Naive thymus-derived CD8-positive, alpha-beta T cell (primary cell): ENCODE measurements around the gene ARHGAP26. TPM values are rescaled to one million over a fixed set of nuclear protein-coding genes. Genes with fewer than 3 reads are reported as not detected.
"Not testable (repeated sequence)": the region's sequence is repeated elsewhere in the genome, so short reads cannot be mapped to it uniquely, and the experiment has no call there.

ENCODE experiments used
- ATAC-seq, 2 donors: fragments of 150-1000 bp; cut with Tn5 transposase in 1 of 2; sonication (Bioruptor Pico), chemical (Tn5 transposase) in 1 of 2; 1 replicate in 1 of 2; 2 replicates in 1 of 2; pipeline ENCODE4 v1.10.0; 2021; ENCODE audit warnings: mild to moderate bottlenecking in 2 of 2, moderate library complexity in 2 of 2
- POLR2A ChIA-PET: fragments of 350-600 bp; sonication (Branson Sonifier 250); formaldehyde crosslinking; loops from one replicate; lab custom pipeline; 2021; ENCODE audit warnings: antibody characterized with exemption; lab: Charles Lee
- DNase-seq, 10 donors: peaks; one replicate each; pipeline versions ENCODE4 v3.0.0 to v3.0.0-alpha.2; 2020 to 2022
- H3K27ac Mint-ChIP-seq, 10 donors: one replicate each; pipeline ENCODE4 v1.8.0; 2020 to 2022; ENCODE audit warnings: mild to moderate bottlenecking in 10 of 10, mixed read lengths in 10 of 10, moderate library complexity in 4 of 10, inconsistent platforms in 1 of 10
- H3K27me3 Mint-ChIP-seq, 5 donors: one replicate each; pipeline ENCODE4 v1.8.0; 2021 to 2022; ENCODE audit warnings: mixed read lengths in 5 of 5
- H3K36me3 Mint-ChIP-seq, 3 donors: one replicate each; pipeline ENCODE4 v1.8.0; 2020 to 2022; ENCODE audit warnings: mixed read lengths in 3 of 3, mild to moderate bottlenecking in 2 of 3, inconsistent platforms in 1 of 3
- H3K4me1 Mint-ChIP-seq, 4 donors: one replicate each; pipeline ENCODE4 v1.8.0; 2021 to 2022; ENCODE audit warnings: mixed read lengths in 4 of 4
- H3K4me3 Mint-ChIP-seq, 10 donors: one replicate each; pipeline ENCODE4 v1.8.0; 2020 to 2022; ENCODE audit warnings: mild to moderate bottlenecking in 10 of 10, mixed read lengths in 10 of 10, moderate library complexity in 6 of 10, inconsistent platforms in 1 of 10
- H3K9me3 Mint-ChIP-seq, 9 donors: one replicate each; pipeline ENCODE4 v1.8.0; 2020 to 2022; ENCODE audit warnings: mixed read lengths in 9 of 9, mild to moderate bottlenecking in 3 of 9, inconsistent platforms in 1 of 9, moderate library complexity in 1 of 9
- polyA plus RNA-seq, 3 donors: library from polyadenylated mRNA; unstranded; fragments of 300-500 nt; fragmentation: Illumina TruSeq; gene quantifications; one replicate each; pipeline ENCODE4 v1.2.3, GENCODE V29; 2021
- total RNA-seq, 8 experiments: library from RNA in 2 of 8; stranded (reverse) in 2 of 8; gene quantifications; one replicate each; pipeline ENCODE4 v1.2.3 and lab custom pipeline; 2021 to 2026

The ARHGAP26 gene
- total and polyA plus RNA-seq, 5 experiments from 2014 or later: 9.1 to 30.5 (median 15.7) TPM

DNA sequence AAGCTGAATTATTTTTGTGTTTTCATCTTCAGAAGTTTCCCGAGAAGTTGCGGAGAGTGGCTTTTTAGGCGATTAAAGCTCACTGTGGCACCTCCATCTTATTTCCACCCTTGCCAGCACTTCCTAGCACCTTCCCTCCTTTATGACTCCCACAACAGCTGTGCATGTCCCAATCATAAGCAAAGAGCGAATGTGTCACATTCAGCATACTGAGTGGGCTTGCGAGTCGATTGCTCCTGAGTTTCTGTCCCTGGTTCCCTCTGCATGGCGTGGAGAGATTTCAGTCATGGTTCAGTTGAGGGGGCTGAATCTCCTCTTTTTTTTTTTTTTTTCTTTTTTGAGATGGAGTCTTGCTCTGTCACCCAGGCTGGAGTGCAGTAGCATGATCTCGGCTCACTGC is 144.9 kb downstream of the ARHGAP26 start:
- Mint-ChIP-seq H3K9me3 (no peaks in the 10 kb centered on the region), H3K4me3 (no peak overlapping the region), H3K4me1 (peaks cover 0 to 2% (median 0%) of the 10 kb centered on the region in 4 donors), H3K36me3 (peaks cover 7 to 85% (median 37%) of the 10 kb centered on the region in 3 donors), H3K27ac (no peak overlapping the region), H3K27me3 (no peaks in the 10 kb centered on the region)
- no peak for DNase-seq
- POLR2A ChIA-PET: no interaction called here
- ATAC-seq: no peak

DNA sequence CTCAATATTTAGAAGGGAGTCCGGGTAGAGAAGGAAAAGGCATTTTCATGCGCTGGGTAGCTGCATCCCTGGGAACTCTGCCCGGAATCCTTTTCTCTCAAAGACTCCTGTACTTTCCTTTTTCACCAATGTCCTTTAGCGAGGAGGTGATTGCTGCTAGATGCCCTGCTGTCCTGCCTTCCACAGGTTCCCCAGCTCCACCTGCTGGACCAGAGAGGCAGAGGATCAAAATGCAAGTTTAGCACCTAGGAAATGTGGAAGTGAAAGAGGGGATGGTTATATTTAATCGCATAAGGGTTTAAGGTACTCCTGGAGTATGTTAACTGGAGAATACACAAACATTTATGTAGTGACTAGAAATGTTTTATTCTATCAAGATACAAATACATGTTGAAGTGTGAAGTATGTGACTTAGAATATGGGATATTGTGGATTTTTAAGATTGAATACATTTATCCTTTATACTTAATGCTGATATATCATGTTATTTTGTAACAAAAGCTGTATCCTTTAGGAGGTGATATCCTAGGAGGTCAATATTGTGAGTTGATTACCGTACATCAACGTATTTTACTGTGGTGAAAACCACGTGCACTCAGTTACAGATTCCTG is 145.7 kb downstream of the ARHGAP26 start:
- H3K4me1 Mint-ChIP-seq: peaks cover 0 to 2% (median 0%) of the 10 kb centered on the region in 4 donors
- H3K9me3 Mint-ChIP-seq: no peaks in the 10 kb centered on the region

DNA sequence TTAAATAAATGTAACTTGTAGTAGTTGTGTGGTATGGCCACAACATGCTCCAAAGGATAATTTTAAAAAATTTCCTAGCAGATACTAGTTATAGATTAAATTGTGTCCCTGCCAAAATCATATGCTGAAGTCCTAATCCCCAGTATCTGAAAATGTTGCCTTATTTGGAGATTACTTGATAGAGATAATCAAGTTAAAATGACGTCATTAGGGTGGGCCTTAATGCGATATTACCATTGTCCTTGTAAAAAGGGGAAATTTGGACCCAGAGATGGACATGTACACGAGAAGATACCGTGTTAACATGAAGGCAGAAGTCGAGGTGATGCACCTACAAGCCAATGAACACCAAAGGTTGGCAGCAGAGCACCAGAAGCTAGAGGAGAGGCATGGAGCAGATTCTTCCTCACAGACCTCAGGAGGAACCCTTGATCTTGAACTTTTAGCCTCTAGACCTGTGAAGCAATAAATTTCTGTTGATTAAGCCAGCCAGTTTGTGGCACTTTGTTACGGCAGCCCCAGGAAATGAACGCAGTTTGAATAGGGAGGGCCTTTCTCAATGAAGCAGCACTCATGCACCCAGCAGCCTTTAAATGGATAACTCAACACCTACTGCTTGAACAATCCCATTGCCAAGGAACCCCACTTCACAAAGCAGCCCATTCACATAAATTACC is 148.9 kb downstream of the ARHGAP26 start:
- DNase-seq: no peak
- peaks cover 0 to 53% (median 23%) of the 10 kb centered on the region in 3 donors for H3K36me3 Mint-ChIP-seq
- H3K9me3 Mint-ChIP-seq: no peaks in the 10 kb centered on the region
- peak overlapping the region in 2 of 10 donors; percentile 34 to 58 for H3K27ac Mint-ChIP-seq
- H3K27me3 Mint-ChIP-seq: no peaks in the 10 kb centered on the region
- H3K4me1 Mint-ChIP-seq: peaks cover under 1 to 15% (median 10%) of the 10 kb centered on the region in 4 donors
- H3K4me3 Mint-ChIP-seq: no peak overlapping the region
- POLR2A ChIA-PET: no interaction called here
- no peak for ATAC-seq

More for the DNA sequence above, 145.7 kb downstream of the ARHGAP26 start:
- peaks cover 5 to 81% (median 38%) of the 10 kb centered on the region in 3 donors for H3K36me3 Mint-ChIP-seq
- DNase-seq (no peak), ATAC-seq (no peak)
- H3K27ac Mint-ChIP-seq: no peak overlapping the region
- H3K4me3 Mint-ChIP-seq: no peak overlapping the region
- POLR2A ChIA-PET: no interaction called here
- H3K27me3 Mint-ChIP-seq: no peaks in the 10 kb centered on the region

DNA sequence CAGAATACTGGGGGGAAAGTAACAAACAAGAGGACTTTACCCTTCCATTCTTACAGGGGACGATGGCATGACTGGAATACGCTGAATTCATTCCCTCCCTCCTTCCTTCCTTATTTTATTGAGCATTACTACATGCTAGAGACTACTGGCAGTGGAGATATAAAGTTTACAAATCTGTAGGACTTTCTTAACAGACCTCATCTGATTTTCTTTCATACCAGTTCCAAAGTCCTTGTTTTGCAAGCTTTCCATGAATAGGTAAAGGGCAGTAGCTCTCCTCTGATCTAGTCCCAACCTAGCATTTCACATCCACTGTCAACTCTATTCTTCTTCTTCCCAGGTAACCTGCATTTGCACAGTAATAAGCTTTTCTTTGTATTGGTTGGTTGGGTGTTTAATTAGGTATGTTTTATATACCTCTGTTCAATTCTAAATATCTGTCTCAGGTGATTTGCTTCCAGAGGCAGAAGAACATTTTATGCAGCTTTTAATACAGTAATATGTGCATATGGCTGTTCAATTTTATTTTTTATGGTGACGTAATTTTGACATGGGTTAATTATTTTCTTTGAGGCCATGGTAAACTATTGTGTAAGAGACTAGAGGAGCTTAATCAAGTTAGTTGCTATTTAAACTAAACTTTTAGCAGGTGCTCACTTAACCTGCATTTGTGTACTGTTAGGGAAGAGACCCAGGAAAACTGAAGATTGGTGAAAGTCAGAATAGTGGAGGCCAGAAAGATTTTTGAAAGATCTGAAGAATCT is 150.9 kb downstream of the ARHGAP26 start:
- no peak for DNase-seq
- POLR2A ChIA-PET: no interaction called here
- Mint-ChIP-seq H3K27ac (peak overlapping the region in 6 of 10 donors; percentile 18 to 53 (median 29)), H3K36me3 (peaks cover 5 to 45% (median 28%) of the 10 kb centered on the region in 3 donors), H3K4me3 (no peak overlapping the region), H3K9me3 (no peaks in the 10 kb centered on the region), H3K4me1 (peaks cover 8 to 35% (median 28%) of the 10 kb centered on the region in 4 donors), H3K27me3 (no peaks in the 10 kb centered on the region)
- ATAC-seq: no peak

DNA sequence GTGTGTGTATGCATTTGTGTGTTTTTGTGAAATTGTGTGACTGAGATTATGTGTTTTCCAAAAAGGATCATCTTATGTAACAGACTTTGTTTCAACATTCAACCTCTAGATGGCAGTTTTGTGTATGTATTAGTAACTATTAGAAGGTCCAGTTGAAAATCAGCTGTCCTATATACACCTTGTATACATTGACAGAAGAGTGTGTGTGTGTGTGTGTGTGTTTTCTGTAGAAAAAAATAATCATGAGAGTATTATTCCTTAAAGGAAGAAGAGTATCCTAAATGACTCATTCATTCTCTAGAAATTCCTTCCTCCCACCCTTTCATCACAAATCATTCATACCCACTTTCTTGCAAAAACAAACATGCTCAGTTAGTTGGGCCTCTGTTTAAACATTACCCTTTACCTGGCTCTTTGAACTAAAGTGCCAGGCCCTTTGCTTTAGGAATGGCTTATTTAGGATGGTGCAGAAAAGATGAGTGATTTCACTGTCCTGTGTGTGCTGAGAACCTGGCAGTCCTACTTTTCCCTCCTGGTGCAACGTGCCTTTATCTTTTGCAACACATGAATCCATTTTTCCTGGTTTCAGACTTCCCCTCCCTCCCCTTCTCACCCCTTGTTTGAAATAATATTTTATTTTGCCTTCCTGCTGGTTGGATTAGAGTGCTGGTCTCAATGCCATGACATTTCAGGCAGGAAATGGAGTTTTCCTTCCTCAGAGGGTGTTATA is 152.2 kb downstream of the ARHGAP26 start:
- H3K4me3 Mint-ChIP-seq: no peak overlapping the region
- ATAC-seq (no peak), DNase-seq (no peak)
- H3K27me3 Mint-ChIP-seq: no peaks in the 10 kb centered on the region
- POLR2A ChIA-PET: interaction anchor here (0.6 kb wide), 2 partner anchors 56 to 165 kb away, joined by 3 to 4 read pairs; no protein-coding TSS in a partner anchor
- peaks cover 8 to 45% (median 28%) of the 10 kb centered on the region in 4 donors for H3K4me1 Mint-ChIP-seq
- H3K27ac Mint-ChIP-seq: peak overlapping the region in 6 of 10 donors; percentile 11 to 74 (median 30)
- H3K9me3 Mint-ChIP-seq: no peaks in the 10 kb centered on the region
- H3K36me3 Mint-ChIP-seq: peaks cover 5 to 37% (median 24%) of the 10 kb centered on the region in 3 donors

DNA sequence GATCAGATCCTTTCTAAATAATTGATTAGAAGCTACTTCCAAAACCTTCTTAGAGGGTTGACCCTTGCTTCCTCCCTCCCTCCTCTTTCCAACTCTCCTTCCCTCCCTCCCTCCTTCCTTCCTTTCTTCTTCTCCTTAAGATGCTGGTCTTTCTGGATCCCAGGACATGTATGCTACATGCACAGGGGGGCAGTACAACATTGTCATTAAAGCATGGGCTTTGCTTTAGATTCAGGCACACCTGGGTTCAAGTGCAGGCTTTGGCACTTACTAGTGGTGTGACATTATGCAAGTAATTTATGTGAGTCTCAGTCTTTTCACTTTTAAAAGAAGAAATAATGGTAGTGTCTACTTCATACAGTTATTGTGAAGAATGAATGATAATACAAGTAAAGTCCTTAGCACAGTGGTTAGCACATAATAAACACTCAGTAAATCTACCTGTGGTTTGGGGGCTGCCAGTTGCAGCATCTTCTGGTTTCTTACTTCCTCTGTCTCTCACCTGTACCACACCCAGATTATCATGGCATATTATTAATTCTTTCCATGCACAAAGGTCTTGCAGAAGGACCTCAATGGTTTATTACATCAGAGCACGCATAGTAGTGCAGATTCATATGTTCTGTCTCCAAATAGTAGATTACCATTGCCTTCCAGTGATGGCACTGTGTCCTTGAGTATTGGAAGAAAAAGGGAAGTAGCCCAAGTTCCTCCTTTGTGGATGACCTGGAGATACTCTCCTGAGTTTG is 154.1 kb downstream of the ARHGAP26 start:
- H3K36me3 Mint-ChIP-seq: peaks cover 5 to 35% (median 23%) of the 10 kb centered on the region in 3 donors
- peak overlapping the region in 1 of 10 donors; percentile 22 for H3K4me3 Mint-ChIP-seq
- H3K9me3 Mint-ChIP-seq: no peaks in the 10 kb centered on the region
- DNase-seq: no peak
- H3K4me1 Mint-ChIP-seq: peaks cover 10 to 58% (median 34%) of the 10 kb centered on the region in 4 donors
- POLR2A ChIA-PET: no interaction called here
- no peak for ATAC-seq
- no peaks in the 10 kb centered on the region for H3K27me3 Mint-ChIP-seq
- peak overlapping the region in 5 of 10 donors; percentile 26 to 88 (median 50) for H3K27ac Mint-ChIP-seq

DNA sequence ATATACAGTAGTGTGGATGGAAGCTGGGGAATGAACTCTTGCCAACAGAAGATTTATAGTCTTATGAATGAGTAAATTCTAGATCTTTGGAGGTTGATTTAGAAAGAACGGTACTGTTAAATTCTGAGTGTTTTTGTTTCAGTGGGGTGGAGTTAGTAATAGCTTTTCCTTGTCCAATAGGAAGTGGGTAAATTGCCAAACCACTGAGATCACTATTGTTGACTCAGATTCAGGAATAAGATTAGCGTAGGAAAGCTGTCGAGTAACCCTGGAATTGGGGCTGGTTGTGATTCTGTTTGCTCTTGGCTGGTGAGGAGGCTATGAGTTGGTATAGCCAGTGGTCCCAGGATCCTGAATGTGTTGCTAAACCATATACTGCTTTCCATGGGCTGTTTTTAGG is 155.6 kb downstream of the ARHGAP26 start:
- no peaks in the 10 kb centered on the region for H3K27me3 Mint-ChIP-seq
- H3K4me3 Mint-ChIP-seq: no peak overlapping the region
- H3K4me1 Mint-ChIP-seq: peaks cover 13 to 72% (median 45%) of the 10 kb centered on the region in 4 donors
- peak overlapping the region in 3 of 10 donors; percentile 15 to 71 (median 42) for H3K27ac Mint-ChIP-seq
- H3K36me3 Mint-ChIP-seq: peaks cover 5 to 42% (median 29%) of the 10 kb centered on the region in 3 donors
- H3K9me3 Mint-ChIP-seq: no peaks in the 10 kb centered on the region
- DNase-seq (no peak), ATAC-seq (no peak)
- POLR2A ChIA-PET: no interaction called here

DNA sequence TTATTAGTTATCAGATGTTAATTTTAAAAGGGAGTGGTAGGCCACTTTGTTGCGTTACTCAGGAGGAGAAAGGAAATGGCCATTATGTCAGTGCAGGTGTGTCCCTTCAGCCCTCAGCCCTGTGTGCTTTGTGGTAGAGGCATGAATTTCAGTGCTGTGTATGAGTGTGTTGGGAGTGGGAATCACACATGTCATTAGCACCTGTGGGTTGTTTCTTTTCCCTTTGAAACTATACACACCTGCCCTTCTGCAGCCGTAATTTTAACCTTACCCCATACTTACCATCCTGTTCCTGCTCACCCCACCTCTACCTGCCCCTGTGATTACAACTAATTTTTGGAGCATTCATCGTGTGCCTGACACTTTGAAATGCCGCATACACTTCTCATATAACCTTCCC is 156.4 kb downstream of the ARHGAP26 start:
- Mint-ChIP-seq H3K4me1 (peaks cover 13 to 78% (median 45%) of the 10 kb centered on the region in 4 donors), H3K27ac (peak overlapping the region in 3 of 10 donors; percentile 18 to 79 (median 60))

DNA sequence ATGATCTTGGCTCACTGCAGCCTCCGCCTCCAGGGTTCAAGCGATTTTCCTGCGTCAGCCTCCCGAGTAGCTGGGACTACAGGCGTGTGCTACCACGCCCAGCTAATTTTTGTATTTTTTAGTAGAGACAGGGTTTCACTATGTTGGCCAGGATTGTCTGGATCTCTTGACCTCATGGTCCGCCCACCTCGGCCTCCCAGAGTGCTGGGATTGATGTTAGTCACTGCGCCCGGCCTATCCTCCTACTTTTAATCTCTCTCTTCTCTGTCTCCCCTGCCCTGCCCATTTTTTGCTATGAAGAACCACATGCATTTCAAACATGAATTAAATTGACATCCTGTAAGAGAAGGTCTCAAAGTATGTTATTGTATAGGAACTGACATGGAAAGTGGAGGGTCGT is 158.8 kb downstream of the ARHGAP26 start:
- Mint-ChIP-seq H3K36me3 (peaks cover 15 to 70% (median 58%) of the 10 kb centered on the region in 3 donors), H3K4me1 (peaks cover 16 to 70% (median 47%) of the 10 kb centered on the region in 4 donors), H3K27ac (peak overlapping the region in 6 of 10 donors; percentile 5 to 94 (median 57)), H3K4me3 (peak overlapping the region in 1 of 10 donors; percentile 2)
- not testable (repeated sequence) for H3K27me3 Mint-ChIP-seq, ATAC-seq, H3K9me3 Mint-ChIP-seq, DNase-seq
- POLR2A ChIA-PET: interaction anchor here (0.6 kb wide), 1 partner anchor 1260 kb away, joined by 4 read pairs; no protein-coding TSS in a partner anchor

More for the DNA sequence above, 156.4 kb downstream of the ARHGAP26 start:
- ATAC-seq (no peak), DNase-seq (no peak)
- Mint-ChIP-seq H3K27me3 (no peaks in the 10 kb centered on the region), H3K9me3 (no peaks in the 10 kb centered on the region), H3K4me3 (no peak overlapping the region), H3K36me3 (peaks cover 5 to 47% (median 37%) of the 10 kb centered on the region in 3 donors)
- POLR2A ChIA-PET: no interaction called here

DNA sequence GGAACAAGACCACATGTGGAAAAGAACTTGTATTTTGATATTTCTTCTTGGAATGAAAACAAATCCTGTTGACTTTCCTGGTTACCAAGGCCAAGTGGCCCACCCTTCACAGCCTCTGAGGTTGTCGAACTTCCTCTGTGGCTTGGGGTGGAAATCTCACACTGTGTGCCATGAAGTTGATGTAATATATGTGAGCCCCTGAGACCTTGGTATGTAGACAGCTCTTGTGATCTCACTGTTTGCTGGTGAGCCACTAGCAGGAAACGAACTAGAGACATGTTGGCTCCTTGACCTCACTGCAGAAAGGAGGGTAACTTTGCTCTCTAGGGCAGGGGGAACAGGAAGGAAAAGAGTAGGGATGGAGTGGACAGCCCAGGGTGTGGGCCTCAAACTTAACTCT is 159.4 kb downstream of the ARHGAP26 start:
- Mint-ChIP-seq H3K9me3 (no peaks in the 10 kb centered on the region), H3K27me3 (no peaks in the 10 kb centered on the region), H3K36me3 (peaks cover 18 to 73% (median 52%) of the 10 kb centered on the region in 3 donors), H3K27ac (peak overlapping the region in 8 of 10 donors; percentile 37 to 95 (median 82)), H3K4me1 (peaks cover 15 to 70% (median 47%) of the 10 kb centered on the region in 4 donors), H3K4me3 (peak overlapping the region in 2 of 10 donors; percentile 15 to 41)
- POLR2A ChIA-PET: no interaction called here
- DNase-seq (peak in 2 of 10 donors; percentile 9 to 46), ATAC-seq (no peak)

DNA sequence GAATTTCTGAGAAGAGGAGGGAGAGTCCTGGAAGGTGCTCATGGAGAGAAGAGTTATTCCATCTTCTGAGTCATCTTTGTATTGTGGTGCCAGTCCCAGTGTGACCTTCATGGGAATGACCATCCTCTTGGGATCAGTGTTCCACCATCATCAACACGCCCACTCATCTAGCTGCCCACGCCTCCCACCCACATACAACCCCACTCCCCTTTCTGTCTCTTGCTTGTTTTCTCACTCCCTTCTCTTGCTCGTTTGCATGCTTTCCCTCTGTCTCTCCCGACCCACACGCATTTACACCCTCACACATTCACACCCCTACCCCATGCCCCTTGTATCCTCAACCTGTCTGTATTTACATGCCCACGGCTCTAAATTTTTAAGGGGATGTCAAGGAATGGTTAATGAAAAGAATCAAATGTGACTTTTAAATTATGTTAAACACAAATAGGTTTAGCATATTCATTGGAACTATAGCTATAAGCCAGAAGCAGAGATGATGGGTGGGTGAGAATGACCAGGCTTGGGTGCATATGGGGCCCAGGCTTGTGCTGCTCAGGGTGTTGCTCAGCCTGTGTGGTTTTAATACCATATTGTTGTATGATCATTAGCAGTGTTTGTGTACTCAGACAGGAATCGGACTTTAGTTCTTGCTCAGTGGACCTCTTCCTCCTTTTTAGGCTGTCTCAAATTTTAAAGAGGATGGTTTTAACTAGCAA is 160.4 kb downstream of the ARHGAP26 start:
- POLR2A ChIA-PET: no interaction called here
- Mint-ChIP-seq H3K27me3 (no peaks in the 10 kb centered on the region), H3K4me3 (no peak overlapping the region), H3K36me3 (peaks cover 14 to 71% (median 53%) of the 10 kb centered on the region in 3 donors), H3K27ac (peak overlapping the region in 5 of 10 donors; percentile 4 to 94 (median 35)), H3K9me3 (no peaks in the 10 kb centered on the region), H3K4me1 (peaks cover 17 to 70% (median 47%) of the 10 kb centered on the region in 4 donors)
- DNase-seq (no peak), ATAC-seq (no peak)
